ENCODE data around the gene MAP2K3.

- TF ChIP-seq CTCF (conservative IDR thresholded peaks at IDR 0.05; ENCODE audit: low read length): no peak
- TF ChIP-seq EZH2phosphoT487 (IDR thresholded peaks at IDR 0.05; ENCODE audit: borderline replicate concordance, low read depth, low read length): no peak
Observed at GRCh38 chr17:21272881-21273792, 11.4 kb upstream of the MAP2K3 start.
